ENCODE measurements around the gene SEC14L1.

The SEC14L1 gene

GRCh38 chr17:77216486-77216885, 75.7 kb downstream of the SEC14L1 start:
- Histone ChIP-seq H3K4me2 (no peak overlapping the region), H4K20me1 (ENCODE audit: insufficient read depth) (no peaks in the 10 kb centered on the region), H2AFZ (ENCODE audit: low read depth) (no peak overlapping the region), H3K9ac (no peak overlapping the region), H3K4me1 (ENCODE audit: low read depth, poor library complexity, severe bottlenecking) (peaks cover 13% of the 10 kb centered on the region), H3K79me2 (ENCODE audit: insufficient read depth, low read depth) (no peaks in the 10 kb centered on the region), H3K27ac (no peak overlapping the region), H3K27me3 (ENCODE audit: insufficient read depth, low read depth) (no peaks in the 10 kb centered on the region), H3K36me3 (ENCODE audit: insufficient read depth) (no peaks in the 10 kb centered on the region), H3K4me3 (IDR thresholded peaks at IDR 0.05; ENCODE audit: insufficient read depth, low read depth, low read length) (no peak overlapping the region)
- TF ChIP-seq, protein P1, sequence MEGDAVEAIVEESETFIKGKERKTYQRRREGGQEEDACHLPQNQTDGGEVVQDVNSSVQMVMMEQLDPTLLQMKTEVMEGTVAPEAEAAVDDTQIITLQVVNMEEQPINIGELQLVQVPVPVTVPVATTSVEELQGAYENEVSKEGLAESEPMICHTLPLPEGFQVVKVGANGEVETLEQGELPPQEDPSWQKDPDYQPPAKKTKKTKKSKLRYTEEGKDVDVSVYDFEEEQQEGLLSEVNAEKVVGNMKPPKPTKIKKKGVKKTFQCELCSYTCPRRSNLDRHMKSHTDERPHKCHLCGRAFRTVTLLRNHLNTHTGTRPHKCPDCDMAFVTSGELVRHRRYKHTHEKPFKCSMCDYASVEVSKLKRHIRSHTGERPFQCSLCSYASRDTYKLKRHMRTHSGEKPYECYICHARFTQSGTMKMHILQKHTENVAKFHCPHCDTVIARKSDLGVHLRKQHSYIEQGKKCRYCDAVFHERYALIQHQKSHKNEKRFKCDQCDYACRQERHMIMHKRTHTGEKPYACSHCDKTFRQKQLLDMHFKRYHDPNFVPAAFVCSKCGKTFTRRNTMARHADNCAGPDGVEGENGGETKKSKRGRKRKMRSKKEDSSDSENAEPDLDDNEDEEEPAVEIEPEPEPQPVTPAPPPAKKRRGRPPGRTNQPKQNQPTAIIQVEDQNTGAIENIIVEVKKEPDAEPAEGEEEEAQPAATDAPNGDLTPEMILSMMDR (conservative IDR thresholded peaks at IDR 0.05; ENCODE audit: low read depth, low read length) = no peak

- Histone ChIP-seq H2AFZ (ENCODE audit: low read depth) (no peak overlapping the region), H3K4me2 (no peak overlapping the region), H3K4me1 (ENCODE audit: low read depth, poor library complexity, severe bottlenecking) (peaks cover 9% of the 10 kb centered on the region), H3K79me2 (ENCODE audit: insufficient read depth, low read depth) (no peaks in the 10 kb centered on the region), H3K27me3 (ENCODE audit: insufficient read depth, low read depth) (no peaks in the 10 kb centered on the region), H3K36me3 (ENCODE audit: insufficient read depth) (no peaks in the 10 kb centered on the region), H3K27ac (no peak overlapping the region), H3K9ac (no peak overlapping the region), H3K4me3 (IDR thresholded peaks at IDR 0.05; ENCODE audit: insufficient read depth, low read depth, low read length) (no peak overlapping the region), H4K20me1 (ENCODE audit: insufficient read depth) (no peaks in the 10 kb centered on the region)
- TF ChIP-seq, protein P1 (conservative IDR thresholded peaks at IDR 0.05; ENCODE audit: low read depth, low read length) = no peak
Measured at GRCh38 chr17:77217123-77217522, 76.4 kb downstream of the SEC14L1 start.

DNA sequence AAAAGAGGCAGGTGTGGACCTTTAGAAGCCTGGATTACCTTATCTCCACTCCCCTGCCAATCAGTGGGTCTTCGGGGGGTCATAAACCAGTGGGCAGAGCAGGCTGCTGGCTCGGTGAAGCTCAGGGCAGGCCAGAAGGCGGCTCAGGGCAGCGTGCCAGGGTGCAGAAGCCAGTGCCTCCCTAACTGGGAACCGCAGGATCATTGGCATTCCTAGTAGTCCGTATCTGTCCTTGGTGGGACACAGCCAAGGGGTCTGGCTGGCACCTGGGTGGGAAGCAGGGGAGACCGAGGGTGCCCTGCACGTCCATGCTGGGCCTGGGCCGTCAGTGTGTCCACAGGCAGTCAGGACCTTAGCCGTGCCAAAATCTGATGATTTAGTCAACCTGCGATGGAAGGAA, 76.8 kb downstream of the SEC14L1 start:
- Histone ChIP-seq H3K36me3 (ENCODE audit: insufficient read depth) (no peaks in the 10 kb centered on the region), H3K27ac (no peak overlapping the region), H3K4me2 (no peak overlapping the region), H3K9ac (no peak overlapping the region), H3K79me2 (ENCODE audit: insufficient read depth, low read depth) (no peaks in the 10 kb centered on the region), H3K27me3 (ENCODE audit: insufficient read depth, low read depth) (no peaks in the 10 kb centered on the region), H4K20me1 (ENCODE audit: insufficient read depth) (no peaks in the 10 kb centered on the region), H3K4me1 (ENCODE audit: low read depth, poor library complexity, severe bottlenecking) (peaks cover 4% of the 10 kb centered on the region), H2AFZ (ENCODE audit: low read depth) (no peak overlapping the region), H3K4me3 (IDR thresholded peaks at IDR 0.05; ENCODE audit: insufficient read depth, low read depth, low read length) (no peak overlapping the region)
- TF ChIP-seq, protein P1 (conservative IDR thresholded peaks at IDR 0.05; ENCODE audit: low read depth, low read length) = no peak

DNA sequence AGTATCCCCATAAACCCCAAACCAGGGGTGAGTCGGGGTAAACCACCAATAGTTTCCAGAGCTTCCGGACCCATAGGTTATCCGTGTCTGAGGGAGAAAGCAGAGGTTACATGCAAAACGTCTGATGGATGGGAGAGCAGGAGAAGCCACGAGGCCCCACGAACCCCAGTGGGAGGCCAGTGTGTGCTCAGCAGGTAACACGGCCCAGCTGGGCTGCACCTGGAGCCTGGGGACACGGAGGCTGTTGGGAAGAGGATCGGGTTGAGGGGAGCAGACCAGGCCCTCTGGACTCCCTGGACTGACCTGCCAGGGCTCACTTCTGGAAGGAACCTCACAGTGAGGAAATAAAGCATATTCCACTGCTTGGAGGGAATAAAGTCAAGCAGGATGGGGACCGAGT, 78.1 kb downstream of the SEC14L1 start:
- Histone ChIP-seq H3K9ac (no peak overlapping the region), H4K20me1 (ENCODE audit: insufficient read depth) (no peaks in the 10 kb centered on the region), H3K27me3 (ENCODE audit: insufficient read depth, low read depth) (no peaks in the 10 kb centered on the region), H3K4me2 (no peak overlapping the region), H3K27ac (no peak overlapping the region), H2AFZ (ENCODE audit: low read depth) (no peak overlapping the region), H3K4me3 (IDR thresholded peaks at IDR 0.05; ENCODE audit: insufficient read depth, low read depth, low read length) (no peak overlapping the region), H3K79me2 (ENCODE audit: insufficient read depth, low read depth) (no peaks in the 10 kb centered on the region), H3K4me1 (ENCODE audit: low read depth, poor library complexity, severe bottlenecking) (no peaks in the 10 kb centered on the region), H3K36me3 (ENCODE audit: insufficient read depth) (no peaks in the 10 kb centered on the region)
- TF ChIP-seq, protein P1 (conservative IDR thresholded peaks at IDR 0.05; ENCODE audit: low read depth, low read length) = no peak
